Measurements from ENCODE around the gene PID1. TPM values are rescaled to one million over a fixed set of nuclear protein-coding genes. Genes with fewer than 3 reads are reported as not detected.

The PID1 gene
- total RNA-seq, 1 experiment from 2014 or later, result not detected

DNA sequence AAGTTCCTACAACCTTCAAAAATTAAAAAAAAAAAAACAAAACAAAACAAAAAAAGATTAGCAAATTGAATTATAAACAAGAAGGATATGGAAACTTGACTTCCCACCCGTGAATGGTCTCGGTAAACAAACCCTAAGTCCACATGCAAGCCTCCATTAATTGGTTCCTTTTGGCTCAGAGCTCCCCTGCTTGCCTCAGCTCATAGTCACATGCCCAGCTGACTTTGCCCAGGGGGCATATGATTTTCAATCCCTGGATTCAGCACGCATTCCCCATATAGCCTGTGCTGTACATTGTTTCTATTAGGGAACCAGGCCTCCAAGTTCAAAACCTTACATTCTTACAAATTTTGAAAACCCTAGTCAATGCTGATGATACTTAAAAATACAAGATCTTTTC is 95.0 kb downstream of the PID1 start:
- Histone ChIP-seq H3K79me2 (ENCODE audit: low read depth) (no peaks in the 10 kb centered on the region), H3K4me3 (no peak overlapping the region), H3K9me2 (ENCODE audit: insufficient read depth) (no peaks in the 10 kb centered on the region), H3K9me3 (ENCODE audit: insufficient read depth, low read depth) (no peaks in the 10 kb centered on the region), H2AFZ (no peak overlapping the region), H3K36me3 (ENCODE audit: low read depth) (no peaks in the 10 kb centered on the region), H3K4me1 (replicated peaks; ENCODE audit: insufficient read depth) (peaks cover 12% of the 10 kb centered on the region), H3F3A (ENCODE audit: insufficient read depth, low read depth) (no peaks in the 10 kb centered on the region), H3K27ac (no peak overlapping the region), H3K4me2 (no peak overlapping the region), H4K20me1 (ENCODE audit: insufficient read depth) (no peaks in the 10 kb centered on the region), H3K27me3 (ENCODE audit: insufficient read depth, low read depth) (no peaks in the 10 kb centered on the region)
- ChIA-PET POLR2A (ENCODE audit: unreplicated experiment) (no interaction called here), CTCF (no interaction called here)
- TF ChIP-seq, protein P1, sequence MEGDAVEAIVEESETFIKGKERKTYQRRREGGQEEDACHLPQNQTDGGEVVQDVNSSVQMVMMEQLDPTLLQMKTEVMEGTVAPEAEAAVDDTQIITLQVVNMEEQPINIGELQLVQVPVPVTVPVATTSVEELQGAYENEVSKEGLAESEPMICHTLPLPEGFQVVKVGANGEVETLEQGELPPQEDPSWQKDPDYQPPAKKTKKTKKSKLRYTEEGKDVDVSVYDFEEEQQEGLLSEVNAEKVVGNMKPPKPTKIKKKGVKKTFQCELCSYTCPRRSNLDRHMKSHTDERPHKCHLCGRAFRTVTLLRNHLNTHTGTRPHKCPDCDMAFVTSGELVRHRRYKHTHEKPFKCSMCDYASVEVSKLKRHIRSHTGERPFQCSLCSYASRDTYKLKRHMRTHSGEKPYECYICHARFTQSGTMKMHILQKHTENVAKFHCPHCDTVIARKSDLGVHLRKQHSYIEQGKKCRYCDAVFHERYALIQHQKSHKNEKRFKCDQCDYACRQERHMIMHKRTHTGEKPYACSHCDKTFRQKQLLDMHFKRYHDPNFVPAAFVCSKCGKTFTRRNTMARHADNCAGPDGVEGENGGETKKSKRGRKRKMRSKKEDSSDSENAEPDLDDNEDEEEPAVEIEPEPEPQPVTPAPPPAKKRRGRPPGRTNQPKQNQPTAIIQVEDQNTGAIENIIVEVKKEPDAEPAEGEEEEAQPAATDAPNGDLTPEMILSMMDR (conservative IDR thresholded peaks at IDR 0.05), result no peak
- no peak for TF ChIP-seq EZH2 (IDR thresholded peaks at IDR 0.05; ENCODE audit: low read depth)
- BruUV-seq (replicated peaks), result no TSS peak
- no peak for DNase-seq
- intact Hi-C loops (cut with micrococcal nuclease; ENCODE audit: unreplicated experiment), result no loop called here

- Histone ChIP-seq H3K4me1 (replicated peaks; ENCODE audit: insufficient read depth) (peaks cover 12% of the 10 kb centered on the region), H3K4me3 (no peak overlapping the region), H3K79me2 (ENCODE audit: low read depth) (no peaks in the 10 kb centered on the region), H3K9me3 (ENCODE audit: insufficient read depth, low read depth) (no peaks in the 10 kb centered on the region), H3K36me3 (ENCODE audit: low read depth) (no peaks in the 10 kb centered on the region), H4K20me1 (ENCODE audit: insufficient read depth) (no peaks in the 10 kb centered on the region), H3F3A (ENCODE audit: insufficient read depth, low read depth) (no peaks in the 10 kb centered on the region), H3K9me2 (ENCODE audit: insufficient read depth) (no peaks in the 10 kb centered on the region), H2AFZ (no peak overlapping the region), H3K27ac (no peak overlapping the region; the same call in 1 of the 2 replicates), H3K27me3 (ENCODE audit: insufficient read depth, low read depth) (no peaks in the 10 kb centered on the region), H3K4me2 (peak overlapping the region; percentile 20)
- intact Hi-C loops (cut with micrococcal nuclease; ENCODE audit: unreplicated experiment), result no loop called here
- no TSS peak for BruUV-seq (replicated peaks)
- TF ChIP-seq EZH2 (IDR thresholded peaks at IDR 0.05; ENCODE audit: low read depth), result no peak
- TF ChIP-seq, protein P1 (conservative IDR thresholded peaks at IDR 0.05), result no peak
- ChIA-PET POLR2A (ENCODE audit: unreplicated experiment) (no interaction called here), CTCF (no interaction called here)
- no peak for DNase-seq
These were observed 95.6 kb downstream of the PID1 start for GRCh38 chr2:229175497-229175863.

DNA sequence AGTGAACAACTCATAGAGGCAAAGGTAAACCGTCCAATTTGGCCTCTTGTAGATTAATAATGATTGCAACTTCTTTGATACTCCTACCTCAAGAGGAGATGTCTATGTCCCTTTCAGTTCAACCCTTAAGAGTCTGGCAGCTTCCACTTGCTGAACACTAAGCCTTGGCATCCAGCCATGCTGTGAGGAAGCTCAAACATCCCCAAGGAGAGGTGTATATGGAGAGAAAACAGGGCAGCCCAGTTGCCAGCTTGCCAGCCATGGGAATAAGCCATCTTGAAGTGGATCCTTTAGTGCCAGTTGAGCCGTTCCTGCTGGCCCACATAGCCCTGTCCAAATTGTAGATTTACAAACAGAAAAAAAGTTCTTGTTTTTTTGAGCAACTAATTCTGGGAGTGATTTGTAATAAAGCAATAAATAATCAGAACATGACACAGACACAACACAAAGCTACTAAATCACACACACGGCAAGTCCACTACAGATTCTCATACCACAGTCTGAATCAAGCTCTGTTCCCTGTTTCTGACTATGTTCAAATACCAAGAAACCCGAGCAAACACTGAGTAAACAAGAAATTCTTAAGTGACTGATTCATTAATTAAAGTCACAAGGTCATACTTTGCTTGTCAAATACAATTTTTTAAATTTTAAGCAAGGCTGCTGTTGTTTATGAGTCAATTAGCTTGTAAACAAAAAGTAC is 96.1 kb downstream of the PID1 start:
- CTCF ChIA-PET, result no interaction called here
- Histone ChIP-seq H3K79me2 (ENCODE audit: low read depth) (no peaks in the 10 kb centered on the region), H3K27ac (peak overlapping the region; percentile 28; the same call in 1 of the 2 replicates), H3K4me1 (replicated peaks; ENCODE audit: insufficient read depth) (peaks cover 12% of the 10 kb centered on the region), H2AFZ (peak overlapping the region; percentile 20; the same call in 1 of the 2 replicates), H3K9me2 (ENCODE audit: insufficient read depth) (no peaks in the 10 kb centered on the region), H4K20me1 (ENCODE audit: insufficient read depth) (no peaks in the 10 kb centered on the region), H3F3A (ENCODE audit: insufficient read depth, low read depth) (no peaks in the 10 kb centered on the region), H3K27me3 (ENCODE audit: insufficient read depth, low read depth) (no peaks in the 10 kb centered on the region), H3K4me2 (peak overlapping the region; percentile 20), H3K4me3 (no peak overlapping the region), H3K9me3 (ENCODE audit: insufficient read depth, low read depth) (no peaks in the 10 kb centered on the region), H3K36me3 (ENCODE audit: low read depth) (no peaks in the 10 kb centered on the region)
- TF ChIP-seq EZH2 (IDR thresholded peaks at IDR 0.05; ENCODE audit: low read depth), result no peak
- TF ChIP-seq, protein P1 (conservative IDR thresholded peaks at IDR 0.05), result no peak
- POLR2A ChIA-PET (ENCODE audit: unreplicated experiment), result no interaction called here
- no TSS peak for BruUV-seq (replicated peaks)
- no peak for DNase-seq
- intact Hi-C loops (cut with micrococcal nuclease; ENCODE audit: unreplicated experiment), result no loop called here

Data from PC-9 (cell line).